ENCODE measurements around the gene ZFP69B. TPM values are rescaled to one million over a fixed set of nuclear protein-coding genes. Genes with fewer than 3 reads are reported as not detected.

ZFP69B gene
- total and polyA plus RNA-seq, 11 donors = 0.42 to 2.6 (median 1.1) TPM

DNA sequence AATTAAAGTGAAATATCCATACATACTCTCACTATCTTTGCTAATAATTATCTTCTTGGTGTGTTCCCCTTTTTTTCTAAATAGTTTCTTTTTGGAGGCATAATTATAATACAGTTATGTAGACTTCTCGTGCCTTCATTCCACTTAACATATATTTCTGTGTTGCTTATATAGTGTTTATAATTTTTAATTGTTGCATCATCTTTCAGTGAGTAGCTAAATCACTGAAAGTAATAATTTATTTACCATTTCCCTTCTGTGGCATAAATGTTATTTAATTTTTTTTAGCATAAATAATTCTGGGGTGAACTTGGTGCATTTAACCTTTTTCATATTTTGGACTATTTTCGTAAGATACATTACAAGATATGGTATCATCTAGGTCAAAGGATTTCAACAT is 38.4 kb upstream of the ZFP69B start:
- ATAC-seq = no peak
- 72 to 95% (median 94%) methylated on average over 2 of the region's 2 CpGs for WGBS, 4 donors
- peaks cover 0 to 91% (median 31%) of the 10 kb centered on the region in 9 donors for H3K36me3 ChIP-seq
- no peaks in the 10 kb centered on the region for H3K27me3 ChIP-seq
- no peak overlapping the region for H3K27ac ChIP-seq
- H3K4me3 ChIP-seq = no peak overlapping the region
- H3K9me3 ChIP-seq = no peaks in the 10 kb centered on the region
- DNase-seq = no peak
- TF ChIP-seq POLR2A (IDR thresholded peaks at IDR 0.05) = no peak
- TF ChIP-seq, protein P1, sequence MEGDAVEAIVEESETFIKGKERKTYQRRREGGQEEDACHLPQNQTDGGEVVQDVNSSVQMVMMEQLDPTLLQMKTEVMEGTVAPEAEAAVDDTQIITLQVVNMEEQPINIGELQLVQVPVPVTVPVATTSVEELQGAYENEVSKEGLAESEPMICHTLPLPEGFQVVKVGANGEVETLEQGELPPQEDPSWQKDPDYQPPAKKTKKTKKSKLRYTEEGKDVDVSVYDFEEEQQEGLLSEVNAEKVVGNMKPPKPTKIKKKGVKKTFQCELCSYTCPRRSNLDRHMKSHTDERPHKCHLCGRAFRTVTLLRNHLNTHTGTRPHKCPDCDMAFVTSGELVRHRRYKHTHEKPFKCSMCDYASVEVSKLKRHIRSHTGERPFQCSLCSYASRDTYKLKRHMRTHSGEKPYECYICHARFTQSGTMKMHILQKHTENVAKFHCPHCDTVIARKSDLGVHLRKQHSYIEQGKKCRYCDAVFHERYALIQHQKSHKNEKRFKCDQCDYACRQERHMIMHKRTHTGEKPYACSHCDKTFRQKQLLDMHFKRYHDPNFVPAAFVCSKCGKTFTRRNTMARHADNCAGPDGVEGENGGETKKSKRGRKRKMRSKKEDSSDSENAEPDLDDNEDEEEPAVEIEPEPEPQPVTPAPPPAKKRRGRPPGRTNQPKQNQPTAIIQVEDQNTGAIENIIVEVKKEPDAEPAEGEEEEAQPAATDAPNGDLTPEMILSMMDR (IDR thresholded peaks at IDR 0.05) = no peak
- intact Hi-C loops (cut with DNase I) = no loop called here
- peaks cover 0 to 12% (median 2%) of the 10 kb centered on the region in 12 donors for H3K4me1 ChIP-seq

DNA sequence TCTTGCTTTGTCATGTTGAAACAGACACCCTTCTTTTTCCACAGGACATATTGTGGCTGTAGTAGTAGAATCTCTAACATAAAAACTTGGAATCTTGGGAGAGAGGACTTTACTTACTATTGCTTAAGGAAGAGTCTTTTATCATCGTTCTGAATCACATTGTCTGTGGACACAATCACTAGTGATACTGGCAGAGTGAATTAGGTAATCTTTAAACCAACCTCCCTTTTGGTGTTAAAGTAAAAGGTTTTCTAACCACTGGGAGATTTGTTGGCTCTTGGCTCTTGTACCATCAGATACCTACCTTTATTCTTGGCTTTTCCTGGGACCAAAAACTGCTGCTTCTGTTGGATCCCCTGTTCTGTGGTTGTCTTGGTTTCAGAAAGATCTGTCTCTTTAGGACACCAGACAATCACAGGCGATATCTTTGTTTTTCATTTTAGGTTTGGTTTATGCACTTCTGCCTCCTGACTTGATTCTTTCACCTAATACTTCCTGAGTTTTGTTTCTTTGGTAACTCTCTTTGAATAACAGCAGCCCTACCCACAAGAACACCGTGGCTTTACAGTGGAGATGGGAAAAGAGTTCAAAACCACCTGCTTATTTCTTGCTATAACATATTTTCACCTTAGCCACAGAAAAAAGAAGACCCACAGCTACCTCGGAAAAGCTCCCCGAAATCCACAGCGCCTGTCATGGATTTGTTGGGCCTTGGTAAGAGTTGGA is 36.6 kb upstream of the ZFP69B start:
- no peak for DNase-seq
- Histone ChIP-seq H3K4me1 (peaks cover 0 to 12% (median 2%) of the 10 kb centered on the region in 12 donors), H3K9me3 (no peaks in the 10 kb centered on the region), H3K27me3 (no peaks in the 10 kb centered on the region), H3K4me3 (no peak overlapping the region), H3K36me3 (peaks cover 0 to 98% (median 49%) of the 10 kb centered on the region in 9 donors), H3K27ac (no peak overlapping the region)
- TF ChIP-seq, protein P1 (IDR thresholded peaks at IDR 0.05) = no peak
- no peak for TF ChIP-seq POLR2A (IDR thresholded peaks at IDR 0.05)
- intact Hi-C loops (cut with DNase I) = no loop called here
- WGBS, 4 donors = 94 to 97% (median 96%) methylated on average over 6 of the region's 6 CpGs
- ATAC-seq = no peak

GRCh38 chr1:40414331-40414730 is 35.9 kb upstream of the ZFP69B start:
- TF ChIP-seq, protein P1 (IDR thresholded peaks at IDR 0.05) = no peak
- no peaks in the 10 kb centered on the region for H3K27me3 ChIP-seq

GRCh38 chr1:40416709-40417108 is 33.6 kb upstream of the ZFP69B start:
- peaks cover 0 to 89% (median 53%) of the 10 kb centered on the region in 9 donors for H3K36me3 ChIP-seq
- 89 to 100% (median 98%) methylated on average over 4 of the region's 4 CpGs for WGBS, 4 donors

More at GRCh38 chr1:40414331-40414730, 35.9 kb upstream of the ZFP69B start:
- intact Hi-C loops (cut with DNase I) = no loop called here
- no peaks in the 10 kb centered on the region for H3K9me3 ChIP-seq
- H3K4me3 ChIP-seq = no peak overlapping the region
- no peak for DNase-seq
- H3K4me1 ChIP-seq = peaks cover 0 to 12% (median 2%) of the 10 kb centered on the region in 12 donors
- H3K27ac ChIP-seq = no peak overlapping the region
- peaks cover 0 to 98% (median 52%) of the 10 kb centered on the region in 9 donors for H3K36me3 ChIP-seq
- ATAC-seq = no peak
- WGBS, 4 donors = 92 to 97% (median 95%) methylated on average over 3 of the region's 3 CpGs

More at GRCh38 chr1:40416709-40417108, 33.6 kb upstream of the ZFP69B start:
- ATAC-seq (no peak), DNase-seq (no peak)
- Histone ChIP-seq H3K27me3 (no peaks in the 10 kb centered on the region), H3K27ac (no peak overlapping the region), H3K4me3 (no peak overlapping the region), H3K9me3 (no peaks in the 10 kb centered on the region), H3K4me1 (peaks cover 0 to 10% (median 0%) of the 10 kb centered on the region in 12 donors)
- intact Hi-C loops (cut with DNase I) = loop anchor here in 1 of 10 donors (5.0 kb wide), 1 partner anchor 659 kb away; no protein-coding TSS in a partner anchor
- TF ChIP-seq, protein P1 (IDR thresholded peaks at IDR 0.05) = no peak
- no peak for TF ChIP-seq POLR2A (IDR thresholded peaks at IDR 0.05)

Data from heart left ventricle (tissue), 16 donors.